Natural killer cell (primary cell): Measurements from ENCODE around the gene NCBP3. TPM values are rescaled to one million over a fixed set of nuclear protein-coding genes. Genes with fewer than 3 reads are reported as not detected.

Source experiments
- ATAC-seq, 3 donors: fragments of 150-1000 bp in 2 of 3; fragments of 200-7000 bp in 1 of 3; cut with Tn5 transposase; 1 replicate in 1 of 3; 2 replicates in 2 of 3; pipeline ENCODE4 v1.10.0; 2021; ENCODE audit warnings: mild to moderate bottlenecking in 2 of 3, moderate library complexity in 2 of 3
- DNase-seq, 2 donors: peaks; one replicate each; pipeline versions ENCODE4 v3.0.0 to v3.0.0-alpha.2; 2013 to 2021; ENCODE audit warnings: mixed read lengths in 1 of 2
- H3K27ac ChIP-seq: one replicate; pipeline ENCODE4 v1.5.1; 2013; ENCODE audit warnings: mild to moderate bottlenecking, low read length
- H3K27me3 ChIP-seq: one replicate; pipeline ENCODE4 v1.6.1; 2013; ENCODE audit warnings: low read length; ENCODE audit not compliant: control insufficient read depth, insufficient read depth
- H3K36me3 ChIP-seq: one replicate; pipeline ENCODE4 v1.6.1; 2013; ENCODE audit warnings: low read length; ENCODE audit not compliant: control insufficient read depth, insufficient read depth
- H3K4me1 ChIP-seq: one replicate; pipeline ENCODE4 v1.6.1; 2013; ENCODE audit warnings: low read length; ENCODE audit not compliant: control insufficient read depth, insufficient read depth
- H3K4me3 ChIP-seq: one replicate; pipeline ENCODE4 v1.5.1; 2013; ENCODE audit warnings: low read length
- H3K9me3 ChIP-seq: one replicate; pipeline ENCODE4 v1.6.1; 2013; ENCODE audit warnings: low read length; ENCODE audit not compliant: control insufficient read depth, insufficient read depth
- H3K27ac Mint-ChIP-seq, 2 donors: one replicate each; pipeline ENCODE4 v1.8.0; 2022; ENCODE audit warnings: mild to moderate bottlenecking in 2 of 2, mixed read lengths in 2 of 2, moderate library complexity in 1 of 2
- H3K27me3 Mint-ChIP-seq, 2 donors: one replicate each; pipeline ENCODE4 v1.8.0; 2022; ENCODE audit warnings: low read depth in 2 of 2, mixed read lengths in 2 of 2
- H3K36me3 Mint-ChIP-seq: one replicate; pipeline ENCODE4 v1.8.0; 2022; ENCODE audit warnings: mixed read lengths
- H3K4me1 Mint-ChIP-seq, 2 donors: one replicate each; pipeline ENCODE4 v1.8.0; 2022; ENCODE audit warnings: mixed read lengths in 2 of 2
- H3K4me3 Mint-ChIP-seq: one replicate; pipeline ENCODE4 v1.8.0; 2022; ENCODE audit warnings: mild to moderate bottlenecking, moderate library complexity, mixed read lengths
- H3K9me3 Mint-ChIP-seq, 2 donors: one replicate each; pipeline ENCODE4 v1.8.0; 2022; ENCODE audit warnings: mixed read lengths in 2 of 2
- CTCF ChIP-seq: fragments of 200-600 bp; IDR thresholded peaks from one replicate; pipeline ENCODE4 v1.8.0; 2022; ENCODE audit warnings: antibody characterized with exemption
- WGBS: methylation state at CpG from one replicate; pipeline ENCODE4 v1.1.7; 2013; ENCODE audit warnings: missing lambda C conversion rate; ENCODE audit not compliant: insufficient coverage; 5-methylcytosine and 5-hydroxymethylcytosine counted together
- intact Hi-C: fragments of 100-400 bp; cut with micrococcal nuclease; formaldehyde crosslinking; loops from one replicate; pipeline ENCODE4 v1.14.2; 2022
- total RNA-seq, 4 donors: library from RNA; stranded (reverse); fragments of 120-200 nt in 1 of 4; gene quantifications; one replicate each; pipeline versions ENCODE4 v1.2.3 to v1.2.4, GENCODE V29; 2013 to 2022

The NCBP3 gene
- total RNA-seq, 3 donors from 2014 or later (not counting 1 experiment from before 2014, with no cell fraction given) = 55.9 to 60.7 (median 58.1) TPM

- Mint-ChIP-seq H3K27ac (peak within 1 kb of the TSS in 1 of 2 donors; percentile 48), H3K36me3 (no peaks in the 10 kb centered on the region), H3K27me3 (peaks cover 0 to 12% of the 10 kb centered on the region in 2 donors), H3K9me3 (no peaks in the 10 kb centered on the region), H3K4me3 (no peak within 1 kb of the TSS), H3K4me1 (peaks cover 31 to 39% of the 10 kb centered on the region in 2 donors)
- H3K9me3 ChIP-seq = no peaks in the 10 kb centered on the region
- peaks cover 63% of the 10 kb centered on the region for H3K4me1 ChIP-seq
- ATAC-seq (no peak), DNase-seq (no peak)
- H3K4me3 ChIP-seq = no peak within 1 kb of the TSS
- intact Hi-C loops = no loop called here
- no peak within 1 kb of the TSS for H3K27ac ChIP-seq
- H3K36me3 ChIP-seq = no peaks in the 10 kb centered on the region
- H3K27me3 ChIP-seq = no peaks in the 10 kb centered on the region
- no peak for TF ChIP-seq CTCF
- WGBS = 89% methylated on average over 17 of the region's 17 CpGs
These were observed 45.4 kb downstream of the NCBP3 start, which contains the start of gene ITGAE for GRCh38 chr17:3800362-3801271. Gene ITGAE, minus strand, starts transcription at chr17:3801188. Its CDS starts 44 bp downstream, at chr17:3801144.

DNA sequence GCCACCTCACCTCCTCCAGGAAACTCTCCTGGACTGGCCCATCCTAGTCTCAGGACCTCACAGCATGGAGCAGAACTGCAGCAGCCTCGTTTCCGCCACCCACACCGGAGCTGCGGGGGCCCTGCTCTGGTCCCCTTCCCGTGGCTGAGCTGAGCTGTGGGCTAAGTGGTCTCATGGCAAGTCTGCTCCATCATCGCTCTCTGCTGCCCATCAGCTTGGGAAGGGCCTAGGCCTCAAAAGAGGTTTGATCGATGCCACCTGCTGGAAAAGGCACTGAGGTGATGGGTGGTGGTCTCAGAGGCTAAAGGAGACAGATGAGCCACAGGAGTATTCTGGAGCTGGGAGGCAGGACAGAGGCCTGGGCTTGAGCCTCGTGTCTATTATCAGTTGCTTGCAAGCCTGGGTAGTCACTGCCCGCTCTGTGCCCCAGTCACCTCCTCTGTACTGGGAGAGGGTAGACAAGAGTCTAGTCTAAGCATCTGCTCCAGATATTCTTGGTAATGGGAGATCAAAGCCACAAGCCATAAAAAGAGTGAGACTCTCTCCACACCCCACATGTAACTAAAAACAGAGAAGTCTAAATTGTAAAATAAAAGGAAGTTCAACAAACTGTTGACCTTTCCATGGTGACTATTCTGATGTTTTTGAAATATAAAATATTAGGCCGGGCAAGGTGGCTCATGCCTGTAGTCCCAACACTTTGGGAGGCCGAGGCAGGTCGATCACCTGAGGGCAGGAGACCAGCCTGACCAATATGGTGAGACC lies 46.7 kb downstream of the NCBP3 start:
- Mint-ChIP-seq H3K4me1 (peaks cover 44 to 50% of the 10 kb centered on the region in 2 donors), H3K27ac (peak overlapping the region in 1 of 2 donors; percentile 84), H3K36me3 (no peaks in the 10 kb centered on the region), H3K27me3 (peaks cover 0 to 12% of the 10 kb centered on the region in 2 donors), H3K4me3 (no peak overlapping the region), H3K9me3 (no peaks in the 10 kb centered on the region)
- no peak for ATAC-seq
- H3K4me1 ChIP-seq = peaks cover 75% of the 10 kb centered on the region
- WGBS = 94% methylated on average over 12 of the region's 12 CpGs
- H3K27me3 ChIP-seq = no peaks in the 10 kb centered on the region
- H3K4me3 ChIP-seq = no peak overlapping the region
- intact Hi-C loops = loop anchor here (5.0 kb wide), 1 partner anchor 48 kb away; the partner anchor contains the start of gene NCBP3
- no peak for TF ChIP-seq CTCF
- H3K36me3 ChIP-seq = no peaks in the 10 kb centered on the region
- H3K27ac ChIP-seq = peak overlapping the region; percentile 18
- no peaks in the 10 kb centered on the region for H3K9me3 ChIP-seq
- DNase-seq = no peak

GRCh38 chr17:3798273-3799180 lies 47.5 kb downstream of the NCBP3 start:
- intact Hi-C loops = loop anchor here (5.0 kb wide), 1 partner anchor 49 kb away; the partner anchor contains the start of gene NCBP3
- ATAC-seq (no peak), DNase-seq (peak in 1 of 2 donors; percentile 18)
- TF ChIP-seq CTCF = no peak
- Mint-ChIP-seq H3K27me3 (peaks cover 0 to 12% of the 10 kb centered on the region in 2 donors), H3K4me1 (peaks cover 45 to 50% of the 10 kb centered on the region in 2 donors), H3K4me3 (peak overlapping the region; percentile 52), H3K9me3 (no peaks in the 10 kb centered on the region), H3K36me3 (no peaks in the 10 kb centered on the region), H3K27ac (peak overlapping the region; percentile 84 to 89)
- Histone ChIP-seq H3K4me1 (peaks cover 78% of the 10 kb centered on the region), H3K9me3 (no peaks in the 10 kb centered on the region), H3K4me3 (no peak overlapping the region), H3K27me3 (no peaks in the 10 kb centered on the region), H3K36me3 (no peaks in the 10 kb centered on the region), H3K27ac (no peak overlapping the region)
- WGBS = 84% methylated on average over 15 of the region's 15 CpGs
